Choroid plexus epithelial cell (primary cell): ENCODE results near the gene GMDS.

Experiments used
- DNase-seq: peaks from one replicate; pipeline ENCODE4 v3.0.0-alpha.2; 2010; ENCODE audit warnings: low read depth
- H3K4me3 ChIP-seq: 2 replicates; pipeline ENCODE4 v1.5.1; 2011; ENCODE audit warnings: low read depth, mild to moderate bottlenecking, control low read depth, low read length, moderate library complexity
- TF ChIP-seq, protein P1 (sequence below): conservative IDR thresholded peaks from 2 replicates; pipeline ENCODE4 v1.5.1; 2011; ENCODE audit warnings: low read depth, mild to moderate bottlenecking, control low read depth, inconsistent platforms, low read length, moderate library complexity

Gene GMDS

DNA sequence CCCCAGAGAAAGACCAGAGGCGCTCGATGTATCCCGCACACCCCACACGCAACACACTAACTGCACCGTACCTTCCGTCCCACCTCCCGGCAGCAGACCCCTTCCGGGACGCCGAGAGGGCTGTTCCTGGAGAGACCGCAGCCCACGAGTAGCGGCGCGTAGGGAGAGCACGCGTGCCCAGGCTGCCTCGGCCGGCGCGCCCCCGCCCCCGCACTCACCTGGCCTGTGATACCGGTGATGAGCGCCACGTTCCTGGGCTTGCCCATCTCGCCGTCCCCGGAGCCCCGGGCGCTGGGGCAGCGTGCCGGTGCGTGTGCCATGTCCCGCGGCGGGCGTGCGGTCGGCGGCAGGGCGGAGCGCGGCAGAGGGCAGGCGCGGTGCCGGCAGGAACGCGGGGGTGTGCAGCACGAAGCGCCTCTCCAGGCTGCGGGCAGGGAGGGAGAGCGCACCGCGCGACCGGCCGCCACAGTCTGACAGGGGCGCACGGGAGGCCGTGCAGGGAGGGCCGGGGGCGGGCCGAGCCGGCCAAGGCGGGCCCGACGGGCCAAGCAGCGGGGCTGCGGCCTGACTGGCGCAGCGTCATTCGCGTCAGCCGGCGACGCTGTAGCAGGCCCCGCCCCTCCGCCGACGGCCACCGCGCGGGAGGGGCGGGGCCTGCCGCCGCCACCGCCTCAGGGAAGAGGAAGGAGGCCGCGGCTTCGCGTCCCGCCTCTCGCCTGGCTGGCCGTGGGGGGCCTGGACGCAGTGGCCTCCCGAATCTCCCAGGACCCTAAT, at the start of gene GMDS:
Gene GMDS, minus strand, starts transcription at position 503 of the 774 bp plus-strand sequence.
- DNase-seq = peak; percentile 87
- TF ChIP-seq, protein P1, sequence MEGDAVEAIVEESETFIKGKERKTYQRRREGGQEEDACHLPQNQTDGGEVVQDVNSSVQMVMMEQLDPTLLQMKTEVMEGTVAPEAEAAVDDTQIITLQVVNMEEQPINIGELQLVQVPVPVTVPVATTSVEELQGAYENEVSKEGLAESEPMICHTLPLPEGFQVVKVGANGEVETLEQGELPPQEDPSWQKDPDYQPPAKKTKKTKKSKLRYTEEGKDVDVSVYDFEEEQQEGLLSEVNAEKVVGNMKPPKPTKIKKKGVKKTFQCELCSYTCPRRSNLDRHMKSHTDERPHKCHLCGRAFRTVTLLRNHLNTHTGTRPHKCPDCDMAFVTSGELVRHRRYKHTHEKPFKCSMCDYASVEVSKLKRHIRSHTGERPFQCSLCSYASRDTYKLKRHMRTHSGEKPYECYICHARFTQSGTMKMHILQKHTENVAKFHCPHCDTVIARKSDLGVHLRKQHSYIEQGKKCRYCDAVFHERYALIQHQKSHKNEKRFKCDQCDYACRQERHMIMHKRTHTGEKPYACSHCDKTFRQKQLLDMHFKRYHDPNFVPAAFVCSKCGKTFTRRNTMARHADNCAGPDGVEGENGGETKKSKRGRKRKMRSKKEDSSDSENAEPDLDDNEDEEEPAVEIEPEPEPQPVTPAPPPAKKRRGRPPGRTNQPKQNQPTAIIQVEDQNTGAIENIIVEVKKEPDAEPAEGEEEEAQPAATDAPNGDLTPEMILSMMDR = no peak
- H3K4me3 ChIP-seq = peak within 1 kb of the TSS; percentile 82

DNA sequence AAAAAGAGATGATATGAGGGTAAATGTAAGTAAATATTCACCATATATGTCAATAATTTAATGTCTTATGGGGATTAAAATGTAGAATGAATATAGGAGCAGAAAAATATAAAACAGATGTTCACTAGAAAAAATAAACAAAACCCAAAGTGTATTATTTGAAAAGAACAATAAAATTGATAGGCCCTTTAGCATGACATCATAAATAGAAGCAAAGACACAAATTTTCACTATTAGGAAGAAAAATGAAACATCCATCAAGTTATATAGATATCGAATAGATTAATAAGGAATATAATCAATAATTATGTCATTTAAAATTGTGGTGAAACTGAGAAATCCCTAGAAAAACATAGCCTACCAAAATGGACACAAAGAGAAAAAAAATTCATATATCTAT, 40.1 kb upstream of the GMDS start:
- DNase-seq = no peak
- no peak overlapping the region for H3K4me3 ChIP-seq
- TF ChIP-seq, protein P1 = no peak

DNA sequence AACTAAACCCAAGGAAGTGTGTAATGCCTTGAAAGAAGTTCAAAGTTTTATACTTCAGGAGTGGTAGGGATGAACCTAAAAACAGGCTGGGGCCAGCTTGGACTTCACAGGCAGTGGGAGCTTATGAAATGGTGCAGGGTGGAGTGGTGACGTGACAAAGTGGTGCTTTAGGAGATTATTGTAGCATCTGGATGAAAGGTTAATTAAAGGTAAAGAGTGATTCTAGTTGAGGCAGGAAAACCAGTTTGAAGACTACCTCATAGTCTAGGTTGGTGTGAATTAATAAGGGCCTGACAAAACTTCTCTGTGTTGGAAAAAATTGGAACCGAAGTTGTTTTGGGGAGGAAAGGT, 30.5 kb upstream of the GMDS start:
- DNase-seq = no peak
- TF ChIP-seq, protein P1 = no peak
- H3K4me3 ChIP-seq = no peak overlapping the region

DNA sequence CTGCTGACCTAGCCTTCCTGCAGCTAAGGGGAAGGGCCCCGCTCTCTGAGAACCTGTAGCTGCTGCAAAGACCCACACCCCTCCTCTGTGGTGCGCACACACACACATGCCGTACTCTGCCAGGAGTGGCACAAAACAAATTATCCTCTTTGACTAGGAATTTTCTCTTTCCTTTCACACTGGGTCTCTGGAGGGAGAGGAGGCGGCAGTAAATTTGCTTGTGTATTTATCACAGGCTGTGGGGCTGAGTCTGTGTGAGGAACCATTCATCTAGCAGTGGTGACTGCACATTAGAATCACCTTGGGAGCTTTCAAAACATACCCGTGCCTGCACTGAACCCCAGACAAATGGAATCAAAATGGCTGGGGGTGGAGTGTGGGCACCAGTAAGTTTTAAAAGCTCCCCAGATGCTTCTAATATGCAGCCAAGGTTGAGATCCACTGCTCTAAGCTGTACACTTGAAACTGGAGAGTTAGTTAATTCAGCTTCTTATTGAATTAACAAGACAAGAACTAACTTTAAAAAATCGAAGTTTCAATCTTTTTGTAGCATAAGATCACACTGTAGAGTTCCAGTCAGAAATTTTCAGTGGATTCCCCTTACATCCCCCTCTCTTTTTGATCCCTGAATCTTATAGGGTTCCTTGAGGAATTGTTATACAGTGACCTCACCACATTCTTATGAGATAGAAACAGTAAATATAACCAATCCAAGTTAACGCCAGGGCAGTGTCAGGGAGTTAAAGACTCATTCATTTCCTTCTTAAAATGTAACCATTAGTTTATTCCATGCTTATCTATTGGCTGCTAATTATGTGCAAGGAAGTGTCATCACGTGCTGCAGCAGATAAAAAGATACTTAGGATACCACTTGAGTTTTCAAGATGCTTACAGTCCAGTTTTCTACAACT, 29.8 kb upstream of the GMDS start:
- H3K4me3 ChIP-seq = no peak overlapping the region
- peak; percentile 44 for DNase-seq
- TF ChIP-seq, protein P1 = no peak

DNA sequence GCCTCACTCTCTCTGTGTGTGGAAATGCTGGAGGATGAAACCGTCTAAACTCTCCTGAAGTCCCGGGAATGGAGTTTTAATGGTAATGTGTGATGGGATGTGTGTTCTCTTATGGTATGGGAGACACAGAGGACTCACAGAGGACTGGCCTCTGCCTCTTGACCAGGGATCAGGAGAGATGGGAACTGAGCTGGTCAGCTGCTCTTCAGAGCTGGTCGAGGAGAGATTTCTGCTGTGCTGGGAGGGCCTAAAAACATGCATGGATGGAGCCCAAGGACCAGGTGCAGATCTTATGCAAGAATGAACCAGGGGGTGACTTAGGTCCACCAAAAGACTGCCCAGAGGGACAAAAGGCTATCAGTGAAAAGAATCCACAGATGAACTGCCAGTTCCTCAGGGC, 27.3 kb upstream of the GMDS start:
- TF ChIP-seq, protein P1 = no peak
- H3K4me3 ChIP-seq = no peak overlapping the region
- no peak for DNase-seq

DNA sequence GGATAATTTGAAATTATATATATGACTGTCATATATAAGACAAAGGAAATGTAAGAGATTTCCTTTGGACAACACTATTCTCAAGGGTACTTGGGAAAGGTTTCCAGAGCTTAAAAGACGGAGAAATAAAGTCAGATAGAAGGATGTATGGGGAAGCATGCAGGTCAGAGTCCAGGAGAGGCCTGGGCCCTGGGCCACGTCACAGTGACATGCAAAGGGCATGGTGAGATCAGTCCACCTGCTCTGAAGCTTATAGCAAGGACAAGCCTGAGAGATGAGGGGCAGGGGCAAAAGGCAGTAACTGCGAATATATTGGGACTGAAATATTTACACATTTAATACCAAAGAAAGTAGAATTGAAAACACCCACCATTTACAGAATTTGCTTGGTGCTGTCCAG, 24.6 kb upstream of the GMDS start:
- H3K4me3 ChIP-seq = no peak overlapping the region
- TF ChIP-seq, protein P1 = no peak
- DNase-seq = no peak

DNA sequence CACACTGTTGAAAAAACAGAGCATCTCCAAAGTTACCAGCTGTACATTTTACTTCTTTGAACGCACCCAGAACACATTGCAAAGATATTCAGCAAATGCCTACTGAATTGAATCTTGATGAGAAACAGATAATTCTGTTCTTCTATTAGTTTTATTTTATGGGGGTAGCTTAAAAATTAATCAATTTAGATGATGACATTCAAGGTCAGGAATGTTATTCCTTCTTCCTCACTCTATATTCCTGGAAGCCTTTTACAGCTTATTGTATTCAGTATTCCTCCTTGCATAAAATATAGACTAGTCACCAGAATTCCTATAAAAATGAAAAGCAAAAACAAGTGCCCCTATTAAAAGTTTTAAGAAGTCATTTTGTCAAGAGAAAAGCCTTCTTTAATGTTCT, 21.4 kb upstream of the GMDS start:
- TF ChIP-seq, protein P1 = no peak
- no peak overlapping the region for H3K4me3 ChIP-seq
- no peak for DNase-seq
